HepG2 (cell line): ENCODE data around the gene SCAMP3. TPM values are rescaled to one million over a fixed set of nuclear protein-coding genes. Genes with fewer than 3 reads are reported as not detected.

Experiments used
- CREB1 ChIP-seq, 2 experiments: fragments of 450-650 bp in 1 of 2; IDR thresholded peaks; 2 replicates each; pipeline ENCODE4 v1.6.1; 2016 to 2017; ENCODE audit warnings: control low read depth in 1 of 2, mild to moderate bottlenecking in 1 of 2, missing compliant biosample characterization in 1 of 2, missing genetic modification characterization in 1 of 2
- DNMT1 ChIP-seq: sonication (generic); formaldehyde crosslinking; IDR thresholded peaks from 2 replicates; pipeline ENCODE4 v1.5.1; 2020; ENCODE audit warnings: mild to moderate bottlenecking, missing genetic modification reagents
- GATA4 ChIP-seq: sonication (generic); IDR thresholded peaks from 2 replicates; pipeline ENCODE4 v1.6.1; 2016; ENCODE audit warnings: antibody characterized with exemption, low read depth, borderline replicate concordance
- KMT2B ChIP-seq: IDR thresholded peaks from 2 replicates; pipeline ENCODE4 v1.6.1; 2016; ENCODE audit warnings: missing genetic modification reagents, missing compliant biosample characterization
- MEIS1 ChIP-seq: sonication (generic); formaldehyde crosslinking; IDR thresholded peaks from 2 replicates; pipeline ENCODE4 v1.9.0; 2021; ENCODE audit warnings: mild to moderate bottlenecking, missing genetic modification reagents, moderate library complexity, borderline replicate concordance
- SALL1 ChIP-seq: sonication (generic); formaldehyde crosslinking; IDR thresholded peaks from 2 replicates; pipeline ENCODE4 v1.8.0; 2022; ENCODE audit warnings: mild to moderate bottlenecking, missing genetic modification reagents
- STAG1 ChIP-seq: sonication (generic); formaldehyde crosslinking; IDR thresholded peaks from 2 replicates; pipeline ENCODE4 v1.4.0; 2020; ENCODE audit warnings: missing genetic modification reagents
- TCF12 ChIP-seq, 2 experiments: fragments of 450-650 bp in 1 of 2; sonication (generic) in 1 of 2; formaldehyde crosslinking in 1 of 2; IDR thresholded peaks; 2 replicates each; pipeline versions ENCODE4 v1.6.1 to v1.8.0; 2017 to 2022; ENCODE audit warnings: antibody characterized with exemption in 1 of 2, mild to moderate bottlenecking in 1 of 2, missing genetic modification reagents in 1 of 2, moderate library complexity in 1 of 2
- ZEB1 ChIP-seq: IDR thresholded peaks from 2 replicates; pipeline ENCODE4 v1.6.1; 2012; ENCODE audit warnings: mild to moderate bottlenecking, low read depth, inconsistent platforms; ENCODE audit not compliant: insufficient replicate concordance
- ZNF547 ChIP-seq: sonication (generic); formaldehyde crosslinking; IDR thresholded peaks from 2 replicates; pipeline ENCODE4 v1.5.1; 2020; ENCODE audit warnings: mild to moderate bottlenecking, missing genetic modification reagents
- polyA plus RNA-seq, 8 experiments: library from polyadenylated mRNA; depleted of rRNA in 3 of 8; stranded (reverse) in 7 of 8; unstranded in 1 of 8; fragments of >200 nt; fragmentation: Illumina TruSeq in 4 of 8; extraction: Trizol in 4 of 8; gene quantifications; 2 replicates each; pipeline versions ENCODE4 v1.2.1 to v1.2.3, GENCODE V29; 2011 to 2016; ENCODE audit warnings: low read depth in 4 of 8, missing spikeins in 1 of 8, mixed read lengths in 1 of 8; ENCODE audit not compliant: insufficient read depth in 1 of 8
- total RNA-seq, 5 experiments: library from RNA; depleted of rRNA; stranded (reverse); fragments of >200 nt; fragmentation: Illumina TruSeq; extraction: Trizol; gene quantifications; 2 replicates each; pipeline ENCODE4 v1.2.3, GENCODE V29; 2016; ENCODE audit warnings: low read depth in 1 of 5
- TF ChIP-seq, protein P1 (sequence below): IDR thresholded peaks from 2 replicates; pipeline ENCODE4 v1.6.1; 2012; ENCODE audit warnings: low read length, improper control_type of control experiment
- TF ChIP-seq, protein P2 (sequence below): sonication (generic); formaldehyde crosslinking; IDR thresholded peaks from 2 replicates; pipeline ENCODE4 v1.5.1; 2020; ENCODE audit warnings: missing genetic modification reagents, mild to moderate bottlenecking, borderline replicate concordance
- TF ChIP-seq, protein P3 (sequence below): IDR thresholded peaks from 2 replicates; pipeline ENCODE4 v1.6.1; 2016; ENCODE audit warnings: low read depth, missing genetic modification reagents, missing compliant biosample characterization
- TF ChIP-seq, protein P4 (sequence below): sonication (generic); formaldehyde crosslinking; IDR thresholded peaks from 2 replicates; pipeline ENCODE4 v1.8.0; 2022; ENCODE audit warnings: missing genetic modification reagents, mild to moderate bottlenecking, inconsistent platforms, borderline replicate concordance
- TF ChIP-seq, protein P5 (sequence below): IDR thresholded peaks from 2 replicates; pipeline ENCODE4 v1.6.1; 2016

SCAMP3 gene
- total and polyA plus RNA-seq, 2 of the 13 experiments (the other 11 are each of a cell fraction or from before 2014, with no cell fraction given), result 46.8 to 83.3 TPM

DNA sequence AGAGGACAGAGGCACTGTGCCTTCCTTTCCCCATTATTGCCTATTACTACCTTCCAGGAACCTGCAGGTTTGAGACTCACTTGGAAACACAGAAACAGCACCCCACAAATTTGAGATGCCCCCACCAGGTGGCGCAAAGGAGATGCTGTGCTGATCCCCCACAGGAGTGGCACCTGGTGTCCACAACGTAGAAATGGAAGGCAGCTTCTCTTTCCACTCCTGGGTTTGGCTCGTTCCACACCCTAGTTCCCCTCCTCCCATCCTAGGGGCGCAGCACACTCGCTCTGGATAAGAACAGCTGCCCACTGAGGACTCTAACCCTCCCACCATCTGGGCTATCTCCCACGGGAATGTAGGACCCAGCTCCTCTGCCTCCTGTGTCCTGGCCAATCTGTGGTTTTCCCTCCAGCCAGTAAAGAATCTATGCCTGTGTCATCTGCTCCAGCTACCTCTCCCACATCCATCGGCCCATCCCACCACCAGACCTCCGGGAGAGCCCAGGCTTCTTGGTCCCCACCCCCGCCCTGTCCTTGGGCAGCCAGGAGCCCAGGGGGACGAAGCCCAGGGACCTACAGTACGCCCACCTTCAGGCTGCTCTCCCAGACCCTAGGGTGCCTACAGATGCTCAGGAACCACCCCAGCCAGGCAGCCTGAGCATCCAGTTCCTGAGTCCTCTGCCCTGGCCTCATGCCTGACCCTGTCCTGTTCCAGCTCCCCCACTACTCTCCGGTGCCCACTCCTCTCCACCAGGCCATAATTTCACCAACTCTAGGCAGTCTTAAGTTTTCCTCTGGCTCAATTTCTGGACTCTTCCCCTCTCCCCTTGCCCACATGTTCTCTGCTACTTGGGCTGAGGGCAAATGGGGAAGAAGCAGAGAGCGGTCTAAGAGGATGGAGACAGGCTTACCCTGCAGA lies 55.0 kb downstream of the SCAMP3 start (continued):
- TF ChIP-seq TCF12 (IDR thresholded peaks at IDR 0.05), result no peak
- TF ChIP-seq TCF12 (CRISPR knock-in tag; IDR thresholded peaks at IDR 0.05), result no peak
- peak; percentile 48; the same call in 1 of the 2 replicates for TF ChIP-seq SALL1 (CRISPR knock-in tag)
- TF ChIP-seq GATA4, result no peak
- peak; percentile 76 for TF ChIP-seq STAG1 (CRISPR knock-in tag)
- TF ChIP-seq, protein P1, sequence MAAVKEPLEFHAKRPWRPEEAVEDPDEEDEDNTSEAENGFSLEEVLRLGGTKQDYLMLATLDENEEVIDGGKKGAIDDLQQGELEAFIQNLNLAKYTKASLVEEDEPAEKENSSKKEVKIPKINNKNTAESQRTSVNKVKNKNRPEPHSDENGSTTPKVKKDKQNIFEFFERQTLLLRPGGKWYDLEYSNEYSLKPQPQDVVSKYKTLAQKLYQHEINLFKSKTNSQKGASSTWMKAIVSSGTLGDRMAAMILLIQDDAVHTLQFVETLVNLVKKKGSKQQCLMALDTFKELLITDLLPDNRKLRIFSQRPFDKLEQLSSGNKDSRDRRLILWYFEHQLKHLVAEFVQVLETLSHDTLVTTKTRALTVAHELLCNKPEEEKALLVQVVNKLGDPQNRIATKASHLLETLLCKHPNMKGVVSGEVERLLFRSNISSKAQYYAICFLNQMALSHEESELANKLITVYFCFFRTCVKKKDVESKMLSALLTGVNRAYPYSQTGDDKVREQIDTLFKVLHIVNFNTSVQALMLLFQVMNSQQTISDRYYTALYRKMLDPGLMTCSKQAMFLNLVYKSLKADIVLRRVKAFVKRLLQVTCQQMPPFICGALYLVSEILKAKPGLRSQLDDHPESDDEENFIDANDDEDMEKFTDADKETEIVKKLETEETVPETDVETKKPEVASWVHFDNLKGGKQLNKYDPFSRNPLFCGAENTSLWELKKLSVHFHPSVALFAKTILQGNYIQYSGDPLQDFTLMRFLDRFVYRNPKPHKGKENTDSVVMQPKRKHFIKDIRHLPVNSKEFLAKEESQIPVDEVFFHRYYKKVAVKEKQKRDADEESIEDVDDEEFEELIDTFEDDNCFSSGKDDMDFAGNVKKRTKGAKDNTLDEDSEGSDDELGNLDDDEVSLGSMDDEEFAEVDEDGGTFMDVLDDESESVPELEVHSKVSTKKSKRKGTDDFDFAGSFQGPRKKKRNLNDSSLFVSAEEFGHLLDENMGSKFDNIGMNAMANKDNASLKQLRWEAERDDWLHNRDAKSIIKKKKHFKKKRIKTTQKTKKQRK, result no peak
- TF ChIP-seq, protein P2, sequence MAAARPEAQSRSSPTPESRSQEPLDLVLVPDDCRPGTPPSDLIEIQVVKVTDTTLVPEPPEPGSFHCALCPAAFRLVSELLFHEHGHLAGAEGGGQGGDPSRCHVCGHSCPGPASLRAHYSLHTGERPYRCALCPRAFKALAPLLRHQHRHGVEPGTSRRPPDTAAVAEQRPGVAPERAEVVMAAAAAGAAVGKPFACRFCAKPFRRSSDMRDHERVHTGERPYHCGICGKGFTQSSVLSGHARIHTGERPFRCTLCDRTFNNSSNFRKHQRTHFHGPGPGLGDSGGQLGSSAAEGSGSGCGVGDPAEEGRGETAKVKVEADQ (CRISPR knock-in tag), result no peak
- TF ChIP-seq DNMT1 (CRISPR knock-in tag), result no peak
- no peak for TF ChIP-seq ZEB1
- TF ChIP-seq CREB1 (IDR thresholded peaks at IDR 0.05), result no peak
- no peak for TF ChIP-seq CREB1 (CRISPR knock-in tag; IDR thresholded peaks at IDR 0.05)
- no peak for TF ChIP-seq KMT2B (CRISPR knock-in tag)
- TF ChIP-seq MEIS1 (CRISPR knock-in tag), result no peak
- no peak for TF ChIP-seq ZNF547 (CRISPR knock-in tag)
- TF ChIP-seq, protein P3, sequence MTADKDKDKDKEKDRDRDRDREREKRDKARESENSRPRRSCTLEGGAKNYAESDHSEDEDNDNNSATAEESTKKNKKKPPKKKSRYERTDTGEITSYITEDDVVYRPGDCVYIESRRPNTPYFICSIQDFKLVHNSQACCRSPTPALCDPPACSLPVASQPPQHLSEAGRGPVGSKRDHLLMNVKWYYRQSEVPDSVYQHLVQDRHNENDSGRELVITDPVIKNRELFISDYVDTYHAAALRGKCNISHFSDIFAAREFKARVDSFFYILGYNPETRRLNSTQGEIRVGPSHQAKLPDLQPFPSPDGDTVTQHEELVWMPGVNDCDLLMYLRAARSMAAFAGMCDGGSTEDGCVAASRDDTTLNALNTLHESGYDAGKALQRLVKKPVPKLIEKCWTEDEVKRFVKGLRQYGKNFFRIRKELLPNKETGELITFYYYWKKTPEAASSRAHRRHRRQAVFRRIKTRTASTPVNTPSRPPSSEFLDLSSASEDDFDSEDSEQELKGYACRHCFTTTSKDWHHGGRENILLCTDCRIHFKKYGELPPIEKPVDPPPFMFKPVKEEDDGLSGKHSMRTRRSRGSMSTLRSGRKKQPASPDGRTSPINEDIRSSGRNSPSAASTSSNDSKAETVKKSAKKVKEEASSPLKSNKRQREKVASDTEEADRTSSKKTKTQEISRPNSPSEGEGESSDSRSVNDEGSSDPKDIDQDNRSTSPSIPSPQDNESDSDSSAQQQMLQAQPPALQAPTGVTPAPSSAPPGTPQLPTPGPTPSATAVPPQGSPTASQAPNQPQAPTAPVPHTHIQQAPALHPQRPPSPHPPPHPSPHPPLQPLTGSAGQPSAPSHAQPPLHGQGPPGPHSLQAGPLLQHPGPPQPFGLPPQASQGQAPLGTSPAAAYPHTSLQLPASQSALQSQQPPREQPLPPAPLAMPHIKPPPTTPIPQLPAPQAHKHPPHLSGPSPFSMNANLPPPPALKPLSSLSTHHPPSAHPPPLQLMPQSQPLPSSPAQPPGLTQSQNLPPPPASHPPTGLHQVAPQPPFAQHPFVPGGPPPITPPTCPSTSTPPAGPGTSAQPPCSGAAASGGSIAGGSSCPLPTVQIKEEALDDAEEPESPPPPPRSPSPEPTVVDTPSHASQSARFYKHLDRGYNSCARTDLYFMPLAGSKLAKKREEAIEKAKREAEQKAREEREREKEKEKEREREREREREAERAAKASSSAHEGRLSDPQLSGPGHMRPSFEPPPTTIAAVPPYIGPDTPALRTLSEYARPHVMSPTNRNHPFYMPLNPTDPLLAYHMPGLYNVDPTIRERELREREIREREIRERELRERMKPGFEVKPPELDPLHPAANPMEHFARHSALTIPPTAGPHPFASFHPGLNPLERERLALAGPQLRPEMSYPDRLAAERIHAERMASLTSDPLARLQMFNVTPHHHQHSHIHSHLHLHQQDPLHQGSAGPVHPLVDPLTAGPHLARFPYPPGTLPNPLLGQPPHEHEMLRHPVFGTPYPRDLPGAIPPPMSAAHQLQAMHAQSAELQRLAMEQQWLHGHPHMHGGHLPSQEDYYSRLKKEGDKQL (CRISPR knock-in tag), result no peak
- TF ChIP-seq, protein P4, sequence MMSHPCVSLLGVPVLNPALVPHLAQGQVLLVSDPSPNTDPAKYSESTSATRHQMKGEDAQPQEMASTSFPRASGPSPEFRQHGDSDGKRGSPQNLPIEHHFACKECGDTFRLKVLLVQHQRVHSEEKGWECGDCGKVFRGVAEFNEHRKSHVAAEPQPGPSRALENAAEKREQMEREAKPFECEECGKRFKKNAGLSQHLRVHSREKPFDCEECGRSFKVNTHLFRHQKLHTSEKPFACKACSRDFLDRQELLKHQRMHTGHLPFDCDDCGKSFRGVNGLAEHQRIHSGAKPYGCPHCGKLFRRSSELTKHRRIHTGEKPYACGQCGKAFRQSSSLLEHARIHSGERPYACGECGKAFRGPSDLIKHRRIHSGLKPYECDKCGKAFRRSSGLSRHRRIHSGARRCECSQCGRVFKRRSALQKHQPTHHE (CRISPR knock-in tag), result 0 out of 2 replicates have a peak, but pooled peaks have one; percentile 54
- TF ChIP-seq, protein P5, sequence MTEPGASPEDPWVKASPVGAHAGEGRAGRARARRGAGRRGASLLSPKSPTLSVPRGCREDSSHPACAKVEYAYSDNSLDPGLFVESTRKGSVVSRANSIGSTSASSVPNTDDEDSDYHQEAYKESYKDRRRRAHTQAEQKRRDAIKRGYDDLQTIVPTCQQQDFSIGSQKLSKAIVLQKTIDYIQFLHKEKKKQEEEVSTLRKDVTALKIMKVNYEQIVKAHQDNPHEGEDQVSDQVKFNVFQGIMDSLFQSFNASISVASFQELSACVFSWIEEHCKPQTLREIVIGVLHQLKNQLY, result no peak
